Type B pancreatic cell (in vitro differentiated cells): ENCODE results near the gene KRT82. TPM values are rescaled to one million over a fixed set of nuclear protein-coding genes. Genes with fewer than 3 reads are reported as not detected.

Source experiments
- DNase-seq: peaks from one replicate; pipeline ENCODE4 v3.0.0; 2021; ENCODE audit warnings: mixed read lengths; ENCODE audit not compliant: unreplicated experiment; ENCODE audit errors: extremely low spot score
- H3K27ac Mint-ChIP-seq: 2 replicates; pipeline ENCODE4 v1.8.0; 2021; ENCODE audit warnings: mild to moderate bottlenecking, mixed read lengths
- H3K27me3 Mint-ChIP-seq: 2 replicates; pipeline ENCODE4 v1.8.0; 2021; ENCODE audit warnings: mixed read lengths
- H3K36me3 Mint-ChIP-seq: 2 replicates; pipeline ENCODE4 v1.8.0; 2021; ENCODE audit warnings: mixed read lengths
- H3K4me1 Mint-ChIP-seq: one replicate; pipeline ENCODE4 v1.8.0; 2021; ENCODE audit warnings: mixed read lengths; ENCODE audit not compliant: unreplicated experiment
- H3K4me3 Mint-ChIP-seq: 2 replicates; pipeline ENCODE4 v1.8.0; 2021; ENCODE audit warnings: mild to moderate bottlenecking, mixed read lengths
- H3K9me3 Mint-ChIP-seq: 2 replicates; pipeline ENCODE4 v1.8.0; 2021; ENCODE audit warnings: mixed read lengths
- CTCF ChIP-seq: fragments of 200-600 bp; sonication (generic); conservative IDR thresholded peaks from 2 replicates; pipeline ENCODE4 v1.5.0; 2021; ENCODE audit warnings: antibody characterized with exemption, mild to moderate bottlenecking
- total RNA-seq: library from RNA; stranded (reverse); gene quantifications from 2 replicates; pipeline ENCODE4 v1.2.1, GENCODE V29; 2021; ENCODE audit warnings: low replicate concordance

Gene KRT82
- total RNA-seq, 1 donor from 2014 or later, result not detected

GRCh38 chr12:52385226-52385702 lies 20.9 kb downstream of the KRT82 start, which contains the start of gene KRT84:
Gene KRT84 (minus strand): TSS chr12:52385652. CDS start chr12:52385585, 67 bp downstream.
- TF ChIP-seq CTCF, result no peak
- DNase-seq, result no peak
- Mint-ChIP-seq H3K4me3 (no peak within 1 kb of the TSS), H3K9me3 (no peaks in the 10 kb centered on the region), H3K27me3 (peaks cover 11% of the 10 kb centered on the region), H3K36me3 (no peaks in the 10 kb centered on the region), H3K4me1 (peaks cover 4% of the 10 kb centered on the region), H3K27ac (no peak within 1 kb of the TSS)

GRCh38 chr12:52383331-52383730 lies 22.8 kb downstream of the KRT82 start:
- H3K4me1 Mint-ChIP-seq, result no peaks in the 10 kb centered on the region
- TF ChIP-seq CTCF, result no peak

GRCh38 chr12:52382854-52383253 lies 23.3 kb downstream of the KRT82 start:
- peaks cover 16% of the 10 kb centered on the region for H3K27me3 Mint-ChIP-seq

More at GRCh38 chr12:52383331-52383730, 22.8 kb downstream of the KRT82 start:
- no peak for DNase-seq
- H3K27me3 Mint-ChIP-seq, result peaks cover 16% of the 10 kb centered on the region
- H3K4me3 Mint-ChIP-seq, result no peak overlapping the region
- no peaks in the 10 kb centered on the region for H3K9me3 Mint-ChIP-seq
- H3K27ac Mint-ChIP-seq, result no peak overlapping the region
- H3K36me3 Mint-ChIP-seq, result no peaks in the 10 kb centered on the region

GRCh38 chr12:52381206-52381605 lies 24.9 kb downstream of the KRT82 start:
- H3K27me3 Mint-ChIP-seq, result peaks cover 24% of the 10 kb centered on the region
- DNase-seq, result no peak
- H3K4me1 Mint-ChIP-seq, result no peaks in the 10 kb centered on the region
- no peak for TF ChIP-seq CTCF
- no peak overlapping the region for H3K27ac Mint-ChIP-seq
- H3K36me3 Mint-ChIP-seq, result no peaks in the 10 kb centered on the region
- no peak overlapping the region for H3K4me3 Mint-ChIP-seq
- H3K9me3 Mint-ChIP-seq, result no peaks in the 10 kb centered on the region

More at GRCh38 chr12:52382854-52383253, 23.3 kb downstream of the KRT82 start:
- Mint-ChIP-seq H3K36me3 (no peaks in the 10 kb centered on the region), H3K4me3 (no peak overlapping the region), H3K9me3 (no peaks in the 10 kb centered on the region), H3K27ac (no peak overlapping the region), H3K4me1 (no peaks in the 10 kb centered on the region)
- DNase-seq, result no peak
- TF ChIP-seq CTCF, result no peak

- peak; percentile 63 for TF ChIP-seq CTCF
- Mint-ChIP-seq H3K9me3 (no peaks in the 10 kb centered on the region), H3K27ac (no peak overlapping the region), H3K4me3 (no peak overlapping the region), H3K27me3 (peaks cover 24% of the 10 kb centered on the region), H3K4me1 (no peaks in the 10 kb centered on the region), H3K36me3 (no peaks in the 10 kb centered on the region)
- DNase-seq, result no peak
Measured at GRCh38 chr12:52380271-52380694, 25.9 kb downstream of the KRT82 start.
